Fibroblast of mammary gland (primary cell): ENCODE measurements around the gene NEK9.

Experiments
- DNase-seq: peaks from one replicate; pipeline ENCODE4 v3.0.0-alpha.2; 2010; ENCODE audit warnings: low read depth
- H3K4me3 ChIP-seq: 2 replicates; pipeline ENCODE4 v1.5.1; 2011; ENCODE audit warnings: low read depth, mild to moderate bottlenecking, low read length, moderate library complexity; ENCODE audit not compliant: control insufficient read depth
- CTCF ChIP-seq: conservative IDR thresholded peaks from 2 replicates; pipeline ENCODE4 v1.5.1; 2011; ENCODE audit warnings: low read depth, low read length, inconsistent platforms; ENCODE audit not compliant: control insufficient read depth, insufficient read depth

Gene NEK9

DNA sequence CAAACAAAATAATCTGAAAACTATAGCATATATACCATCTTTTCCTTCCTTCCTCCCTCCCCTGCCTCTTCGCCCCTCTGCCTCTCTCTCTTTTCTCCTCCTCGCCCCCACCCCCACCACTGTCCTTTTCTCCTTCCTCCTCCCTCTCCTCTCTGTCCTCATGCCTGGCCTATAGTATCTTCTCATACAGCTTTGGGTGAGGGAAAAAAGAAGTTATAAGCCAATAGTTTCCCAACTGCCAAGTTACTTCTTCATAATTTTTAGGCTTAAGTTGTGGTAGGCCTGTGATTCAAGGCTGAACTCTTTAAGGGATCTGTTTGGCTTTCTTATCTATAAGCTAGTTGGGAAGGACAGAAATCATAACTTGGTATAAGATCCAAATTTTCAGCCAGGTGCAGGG is 40.5 kb upstream of the NEK9 start:
- no peak overlapping the region for H3K4me3 ChIP-seq
- DNase-seq, result no peak
- no peak for TF ChIP-seq CTCF

DNA sequence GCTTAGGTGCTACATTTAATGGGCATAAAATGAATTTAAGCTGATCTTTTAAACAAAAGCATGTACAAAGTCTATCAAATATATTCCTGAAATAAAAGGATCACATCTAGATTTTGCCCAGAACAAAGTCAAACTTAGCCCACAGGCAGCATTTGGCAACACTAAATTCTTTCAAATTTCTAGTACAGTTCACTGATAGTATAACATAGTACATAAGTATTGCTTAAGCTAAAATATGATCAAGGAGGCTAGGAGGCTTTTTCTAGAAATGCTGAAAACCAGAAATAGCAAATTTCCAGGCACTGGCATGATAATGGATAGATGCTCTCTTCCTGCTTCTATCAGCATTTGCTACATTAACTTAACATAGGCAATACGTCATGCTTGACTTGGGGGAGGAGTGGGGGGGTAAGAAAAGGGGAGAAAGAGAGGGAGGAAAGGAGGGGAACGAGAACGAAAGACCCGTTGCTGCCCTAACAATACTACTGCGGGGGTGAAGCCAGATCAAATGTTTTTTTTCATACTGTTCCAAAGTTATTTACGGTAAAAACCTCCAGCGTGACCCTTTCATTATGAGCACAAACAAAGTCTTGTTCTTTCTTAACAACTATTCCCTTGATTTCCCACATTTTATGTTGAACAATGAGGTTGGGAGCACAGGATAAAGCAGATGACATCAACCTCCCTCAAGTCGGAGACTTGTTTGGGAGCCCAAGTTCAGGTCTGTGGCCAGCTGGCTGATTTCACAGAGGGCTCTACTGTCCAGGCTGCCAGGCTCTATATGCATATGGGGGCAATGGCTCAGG is 38.9 kb upstream of the NEK9 start:
- no peak overlapping the region for H3K4me3 ChIP-seq
- DNase-seq, result no peak
- TF ChIP-seq CTCF, result no peak

- TF ChIP-seq CTCF, result no peak
- DNase-seq, result no peak
- H3K4me3 ChIP-seq, result no peak overlapping the region
Observed at GRCh38 chr14:75164809-75165208, 38.0 kb upstream of the NEK9 start.

GRCh38 chr14:75163677-75164076 is 36.8 kb upstream of the NEK9 start:
- DNase-seq, result no peak
- no peak for TF ChIP-seq CTCF
- no peak overlapping the region for H3K4me3 ChIP-seq

GRCh38 chr14:75162631-75163030 is 35.8 kb upstream of the NEK9 start:
- no peak for TF ChIP-seq CTCF
- DNase-seq, result no peak
- no peak overlapping the region for H3K4me3 ChIP-seq

DNA sequence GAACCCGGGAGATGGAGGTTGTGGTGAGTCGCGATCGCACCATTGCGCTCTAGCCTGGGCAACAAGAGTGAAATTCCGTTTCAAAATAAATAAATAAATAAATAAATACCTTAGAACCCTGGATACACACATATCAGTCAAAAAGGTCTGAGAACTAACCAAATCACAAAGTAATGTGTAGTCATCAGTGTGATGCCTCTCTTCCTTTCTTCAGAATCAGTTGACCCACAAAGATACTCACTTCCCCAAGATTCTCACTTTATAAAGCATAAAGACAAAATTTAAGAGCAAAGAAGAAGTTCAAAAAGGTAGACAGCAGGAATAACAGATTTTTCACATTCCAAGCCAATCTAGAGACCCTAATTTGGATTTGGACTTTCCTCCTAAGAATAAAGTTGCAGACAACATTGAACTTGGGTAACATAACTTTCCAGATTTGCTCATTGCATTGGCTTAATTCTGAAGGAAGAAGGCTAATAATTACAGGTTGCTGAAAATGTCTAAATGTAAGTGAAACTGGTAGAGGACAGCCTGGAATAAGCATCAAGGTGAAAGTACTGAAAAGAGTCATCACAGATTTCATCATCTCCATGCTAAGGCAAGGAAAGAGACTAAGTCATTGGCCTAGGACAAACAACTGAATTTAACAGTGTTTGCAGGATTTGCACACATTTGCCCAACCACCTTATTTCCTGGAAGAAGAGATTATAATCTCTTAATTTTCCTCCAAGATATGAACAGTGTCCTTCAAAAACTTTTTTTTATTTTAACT is 32.2 kb upstream of the NEK9 start:
- no peak overlapping the region for H3K4me3 ChIP-seq
- TF ChIP-seq CTCF, result no peak
- DNase-seq, result peak; percentile 19
